ENCODE results near the gene NES. TPM values are rescaled to one million over a fixed set of nuclear protein-coding genes. Genes with fewer than 3 reads are reported as not detected.

Gene NES
- total and polyA plus RNA-seq, 12 donors = 46.8 to 389 (median 177) TPM

- TF ChIP-seq CTCF (IDR thresholded peaks at IDR 0.05) = no peak
- Histone ChIP-seq H3K9me3 (no peaks in the 10 kb centered on the region), H3K4me3 (peak overlapping the region in 9 of 10 donors; percentile 4 to 46 (median 37)), H3K4me1 (peaks cover 60 to 91% (median 85%) of the 10 kb centered on the region in 9 donors), H3K27ac (peak overlapping the region; percentile 68 to 99 (median 96)), H3K27me3 (peaks cover 0 to 23% (median 12%) of the 10 kb centered on the region in 7 donors), H3K36me3 (no peaks in the 10 kb centered on the region)
- DNase-seq = no peak
- ATAC-seq = no peak
- intact Hi-C loops (cut with DNase I) = loop anchor here in 8 of 10 donors (1.0 to 10.0 kb wide), 7 partner anchors 16 to 234 kb away; partner anchors contain the start of genes NES (in 3 of the 8), MEF2D (in 2 of the 8), ISG20L2 (in 1 of the 8) and METTL25B (in 1 of the 8)
- WGBS, 2 donors = 62 to 68% methylated on average over 2 of the region's 2 CpGs
These were observed 16.5 kb downstream of the NES start for GRCh38 chr1:156660752-156661112.

GRCh38 chr1:156659988-156660751, 17.0 kb downstream of the NES start:
- ATAC-seq (peak; percentile 82 to 91 (median 85)), DNase-seq (peak; percentile 97 to 98)
- peak overlapping the region; percentile 68 to 99 (median 96) for H3K27ac ChIP-seq
- peaks cover 0 to 28% (median 18%) of the 10 kb centered on the region in 7 donors for H3K27me3 ChIP-seq
- no peaks in the 10 kb centered on the region for H3K9me3 ChIP-seq
- intact Hi-C loops (cut with DNase I) = loop anchor here (1.0 to 10.0 kb wide), 11 partner anchors 17 to 275 kb away; partner anchors contain the start of genes NES (in 3 of the 10), MEF2D (in 2 of the 10), ISG20L2 (in 1 of the 10) and METTL25B (in 1 of the 10)
- WGBS, 2 donors = 7 to 9% methylated on average over 37 to 38 of the region's 38 CpGs
- TF ChIP-seq CTCF (IDR thresholded peaks at IDR 0.05) = peak; percentile 93 to 100 (median 99)
- peaks cover 54 to 85% (median 80%) of the 10 kb centered on the region in 9 donors for H3K4me1 ChIP-seq
- H3K4me3 ChIP-seq = peak overlapping the region in 8 of 10 donors; percentile 18 to 46 (median 39)
- H3K36me3 ChIP-seq = no peaks in the 10 kb centered on the region

GRCh38 chr1:156659661-156659987, 17.6 kb downstream of the NES start:
- Histone ChIP-seq H3K9me3 (no peaks in the 10 kb centered on the region), H3K27ac (peak overlapping the region in 8 of 10 donors; percentile 56 to 99 (median 96)), H3K36me3 (no peaks in the 10 kb centered on the region), H3K4me3 (peak overlapping the region in 5 of 10 donors; percentile 14 to 44 (median 19)), H3K27me3 (peaks cover 0 to 34% (median 22%) of the 10 kb centered on the region in 7 donors), H3K4me1 (peaks cover 51 to 80% (median 74%) of the 10 kb centered on the region in 9 donors)
- DNase-seq (no peak), ATAC-seq (no peak)
- WGBS, 2 donors = 11 to 21% methylated on average over 6 of the region's 6 CpGs
- no peak for TF ChIP-seq CTCF (IDR thresholded peaks at IDR 0.05)
- intact Hi-C loops (cut with DNase I) = loop anchor here in 6 of 10 donors (1.0 to 10.0 kb wide), 6 partner anchors 19 to 275 kb away; no protein-coding TSS in a partner anchor

- peaks cover 46 to 74% (median 69%) of the 10 kb centered on the region in 9 donors for H3K4me1 ChIP-seq
- ATAC-seq (no peak), DNase-seq (no peak)
- peaks cover 0 to 39% (median 26%) of the 10 kb centered on the region in 7 donors for H3K27me3 ChIP-seq
- WGBS, 2 donors = 81 to 82% methylated on average over 10 of the region's 10 CpGs
- no peak for TF ChIP-seq CTCF (IDR thresholded peaks at IDR 0.05)
- H3K36me3 ChIP-seq = no peaks in the 10 kb centered on the region
- no peak overlapping the region for H3K4me3 ChIP-seq
- no peaks in the 10 kb centered on the region for H3K9me3 ChIP-seq
- intact Hi-C loops (cut with DNase I) = loop anchor here in 6 of 10 donors (1.0 to 10.0 kb wide), 6 partner anchors 19 to 274 kb away; no protein-coding TSS in a partner anchor
- H3K27ac ChIP-seq = peak overlapping the region in 4 of 10 donors; percentile 95 to 99 (median 97)
These were observed 18.1 kb downstream of the NES start for GRCh38 chr1:156658945-156659574.

All from heart right ventricle (tissue), 16 donors.